HG03066 (cell line): Measurements from ENCODE around the gene LSAMP.

Experiments used
- ATAC-seq: cut with Tn5 transposase; IDR thresholded peaks from one replicate; pipeline ENCODE4 v1.9.1; 2021; ENCODE audit warnings: low read depth; ENCODE audit not compliant: unreplicated experiment

LSAMP gene

GRCh38 chr3:115989684-115990421 is 455.4 kb downstream of the LSAMP start:
- no peak for ATAC-seq

- ATAC-seq = no peak
These were observed 458.6 kb downstream of the LSAMP start for GRCh38 chr3:115986555-115987207.

GRCh38 chr3:115982629-115983028 is 462.7 kb downstream of the LSAMP start:
- ATAC-seq = no peak

- no peak for ATAC-seq
These were observed 463.2 kb downstream of the LSAMP start for GRCh38 chr3:115982108-115982507.

- ATAC-seq = no peak
These were observed 464.6 kb downstream of the LSAMP start for GRCh38 chr3:115980709-115981108.

- no peak for ATAC-seq
These were observed 467.4 kb downstream of the LSAMP start for GRCh38 chr3:115977866-115978265.

GRCh38 chr3:115975796-115976195 is 469.5 kb downstream of the LSAMP start:
- peak; percentile 13 for ATAC-seq

- ATAC-seq = peak; percentile 68
These were observed 469.9 kb downstream of the LSAMP start for GRCh38 chr3:115975353-115975752.

GRCh38 chr3:115974940-115975339 is 470.3 kb downstream of the LSAMP start:
- no peak for ATAC-seq

- ATAC-seq = no peak
These were observed 476.4 kb downstream of the LSAMP start for GRCh38 chr3:115968871-115969270.

GRCh38 chr3:115961380-115961779 is 483.9 kb downstream of the LSAMP start:
- ATAC-seq = no peak

- ATAC-seq = no peak
These were observed 484.5 kb downstream of the LSAMP start for GRCh38 chr3:115960799-115961198.

- ATAC-seq = no peak
These were observed 486.8 kb downstream of the LSAMP start for GRCh38 chr3:115958526-115958925.

GRCh38 chr3:115947325-115947724 is 498.0 kb downstream of the LSAMP start:
- ATAC-seq = no peak

GRCh38 chr3:115943579-115943978 is 501.7 kb downstream of the LSAMP start:
- ATAC-seq = no peak

- ATAC-seq = no peak
These were observed 508.2 kb downstream of the LSAMP start for GRCh38 chr3:115937054-115937453.

GRCh38 chr3:115932807-115933206 is 512.5 kb downstream of the LSAMP start:
- no peak for ATAC-seq

GRCh38 chr3:115931581-115931980 is 513.7 kb downstream of the LSAMP start:
- ATAC-seq = no peak

GRCh38 chr3:115930922-115931321 is 514.4 kb downstream of the LSAMP start:
- no peak for ATAC-seq

- no peak for ATAC-seq
These were observed 515.1 kb downstream of the LSAMP start for GRCh38 chr3:115930168-115930567.

- ATAC-seq = no peak
These were observed 516.9 kb downstream of the LSAMP start for GRCh38 chr3:115928376-115928775.

- no peak for ATAC-seq
These were observed 518.1 kb downstream of the LSAMP start for GRCh38 chr3:115927197-115927596.
